Heart right ventricle (tissue), 16 donors: ENCODE measurements around the gene CFAP54. TPM values are rescaled to one million over a fixed set of nuclear protein-coding genes. Genes with fewer than 3 reads are reported as not detected.
A peak's percentile ranks its signal among the peaks of the same experiment; 100 is the strongest.

Experiments used
- ATAC-seq, 8 donors: fragments of 200-7000 bp; cut with Tn5 transposase; one replicate each; pipeline ENCODE4 v1.9.1; 2020; ENCODE audit warnings: mild to moderate bottlenecking in 8 of 8, moderate library complexity in 8 of 8, moderate number of reproducible peaks in 1 of 8
- DNase-seq, 2 donors: peaks; one replicate each; pipeline ENCODE4 v3.0.0-alpha.2; 2020
- H3K27ac ChIP-seq, 10 donors: fragments of 200-600 bp; sonication (generic) in 2 of 10; one replicate each; pipeline versions ENCODE4 v1.5.0 to v1.8.0; 2020 to 2022; ENCODE audit warnings: mild to moderate bottlenecking in 3 of 10
- H3K27me3 ChIP-seq, 7 donors: fragments of 200-600 bp; one replicate each; pipeline ENCODE4 v1.8.0; 2021 to 2022; ENCODE audit warnings: mild to moderate bottlenecking in 2 of 7
- H3K36me3 ChIP-seq, 9 donors: fragments of 200-600 bp; sonication (generic) in 1 of 9; one replicate each; pipeline versions ENCODE4 v1.5.0 to v1.8.0; 2020 to 2022; ENCODE audit warnings: mild to moderate bottlenecking in 2 of 9
- H3K4me1 ChIP-seq, 9 donors: fragments of 200-600 bp; sonication (generic) in 1 of 9; one replicate each; pipeline versions ENCODE4 v1.5.0 to v1.8.0; 2020 to 2022; ENCODE audit warnings: mild to moderate bottlenecking in 4 of 9
- H3K4me3 ChIP-seq, 10 donors: fragments of 200-600 bp; sonication (generic) in 2 of 10; one replicate each; pipeline versions ENCODE4 v1.5.0 to v1.8.0; 2020 to 2022; ENCODE audit warnings: mild to moderate bottlenecking in 7 of 10, moderate library complexity in 2 of 10
- H3K9me3 ChIP-seq, 11 donors: fragments of 200-600 bp in 10 of 11; sonication (generic) in 2 of 11; one replicate each; pipeline versions ENCODE4 v1.5.0 to v1.8.0; 2013 to 2022; ENCODE audit warnings: mild to moderate bottlenecking in 2 of 11, control low read depth in 1 of 11, moderate library complexity in 1 of 11
- CTCF ChIP-seq, 9 donors: fragments of 200-600 bp; sonication (generic) in 2 of 9; IDR thresholded peaks; one replicate each; pipeline versions ENCODE4 v1.5.0 to v1.8.0; 2021 to 2022; ENCODE audit warnings: antibody characterized with exemption in 9 of 9, mild to moderate bottlenecking in 5 of 9, moderate library complexity in 1 of 9
- WGBS, 2 donors: extraction: QIAGEN DNeasy Blood & Tissue Kit; methylation state at CpG; one replicate each; pipeline ENCODE4 v1.1.7; 2013; ENCODE audit warnings: inconsistent platforms in 1 of 2; 5-methylcytosine and 5-hydroxymethylcytosine counted together
- intact Hi-C, 10 donors: fragments of 100-400 bp; cut with DNase I; formaldehyde crosslinking; loops; one replicate each; pipeline versions ENCODE4 v1.11.1 to v1.14.2; 2022
- polyA plus RNA-seq, 2 donors: library from polyadenylated mRNA; stranded (reverse); fragments of 200-250 nt; gene quantifications; one replicate each; pipeline ENCODE4 v1.2.3, GENCODE V29; 2013
- total RNA-seq, 10 donors: library from RNA; stranded (reverse); fragmentation: NEBNext Ultra II Directional in 3 of 10; extraction: Animal tissue kit (Norgen Biotek cat#: 25700) in 3 of 10; gene quantifications; one replicate each; pipeline versions ENCODE4 v1.2.1 to v1.2.4, GENCODE V29; 2021 to 2023
- donor health status: Arrhythmogenic right ventricular cardiomyopathy.
- donor health status: ischemic (EF 13 %, LVEDD 7.1; RV severe dilation, severe dysfunction).
- donor health status: healthy with polysubstance abuse.
- donor health status: DM: no; HTN: yes; CAD: no.
- donor health status: DM: no; HTN: no; CAD: no.
- donor health status: ischemic (EF 25% LVEDD 6.9; RV normal size, moderate dysfunction).
- donor health status: ischemic (EF 25% LVEDD 5.7; RV mildly dilated, moderate dysfunction).
- donor health status: healthy.
- donor health status: DM: yes; HTN: yes; CAD: no.
- donor health status: Ischemic cardiomyopathy.
- donor health status: ischemic (EF 35%, LVEDD 5.7; RV mildly dilated, moderate dysfunction).
- donor health status: nonischemic (EF 11% LVEDD 7.7; RV severe dilation, severe dysfunction).
- donor health status: DM: yes; HTN: yes; CAD: no.
- donor health status: PGD.
- donor health status: ischemic (EF 29% LVEDD 5.4; RV normal size, mild dysfunction).
- donor health status: nonischemic (EF 23%, LVEDD 6.1; RV moderate dilation, normal function).

The CFAP54 gene
- total and polyA plus RNA-seq, 12 donors = 0.07 to 0.35 (median 0.21) TPM; not detected in 2

GRCh38 chr12:96549341-96549740 lies 60.0 kb downstream of the CFAP54 start:
- intact Hi-C loops = no loop called here
- Histone ChIP-seq H3K4me3 (no peak overlapping the region), H3K27me3 (peaks cover 0 to 3% (median 0%) of the 10 kb centered on the region in 7 donors), H3K27ac (no peak overlapping the region), H3K36me3 (no peaks in the 10 kb centered on the region), H3K4me1 (no peaks in the 10 kb centered on the region), H3K9me3 (no peaks in the 10 kb centered on the region)
- DNase-seq (no peak), ATAC-seq (no peak)
- 75 to 78% methylated on average over 2 of the region's 2 CpGs for WGBS, 2 donors
- no peak for TF ChIP-seq CTCF (IDR thresholded peaks at IDR 0.05)

DNA sequence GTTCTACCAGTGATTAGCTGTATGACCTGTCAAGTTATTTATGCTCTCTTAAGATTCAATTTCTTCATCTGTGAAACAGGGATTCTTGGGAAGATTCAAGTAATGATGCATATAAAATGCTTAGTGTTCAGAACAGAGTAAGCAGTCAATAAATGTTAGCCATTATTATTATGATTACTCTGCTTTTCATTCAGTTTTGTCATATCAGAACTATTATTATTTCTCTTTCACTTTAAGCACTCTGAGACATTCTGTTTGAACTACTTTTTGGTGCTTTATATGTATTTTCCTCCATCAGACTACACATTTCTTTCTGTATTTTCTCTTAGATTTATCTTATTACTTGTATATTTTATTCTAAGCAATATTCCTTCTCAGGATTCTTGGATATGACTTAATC lies 81.2 kb downstream of the CFAP54 start:
- ATAC-seq (no peak), DNase-seq (no peak)
- no peaks in the 10 kb centered on the region for H3K4me1 ChIP-seq
- no peak overlapping the region for H3K27ac ChIP-seq
- TF ChIP-seq CTCF (IDR thresholded peaks at IDR 0.05) = no peak
- H3K36me3 ChIP-seq = no peaks in the 10 kb centered on the region
- no peak overlapping the region for H3K4me3 ChIP-seq
- peaks cover 0 to 8% (median 0%) of the 10 kb centered on the region in 7 donors for H3K27me3 ChIP-seq
- no peaks in the 10 kb centered on the region for H3K9me3 ChIP-seq
- intact Hi-C loops = loop anchor here in 5 of 10 donors (10.0 kb wide), 3 partner anchors 414 to 1824 kb away; no protein-coding TSS in a partner anchor

DNA sequence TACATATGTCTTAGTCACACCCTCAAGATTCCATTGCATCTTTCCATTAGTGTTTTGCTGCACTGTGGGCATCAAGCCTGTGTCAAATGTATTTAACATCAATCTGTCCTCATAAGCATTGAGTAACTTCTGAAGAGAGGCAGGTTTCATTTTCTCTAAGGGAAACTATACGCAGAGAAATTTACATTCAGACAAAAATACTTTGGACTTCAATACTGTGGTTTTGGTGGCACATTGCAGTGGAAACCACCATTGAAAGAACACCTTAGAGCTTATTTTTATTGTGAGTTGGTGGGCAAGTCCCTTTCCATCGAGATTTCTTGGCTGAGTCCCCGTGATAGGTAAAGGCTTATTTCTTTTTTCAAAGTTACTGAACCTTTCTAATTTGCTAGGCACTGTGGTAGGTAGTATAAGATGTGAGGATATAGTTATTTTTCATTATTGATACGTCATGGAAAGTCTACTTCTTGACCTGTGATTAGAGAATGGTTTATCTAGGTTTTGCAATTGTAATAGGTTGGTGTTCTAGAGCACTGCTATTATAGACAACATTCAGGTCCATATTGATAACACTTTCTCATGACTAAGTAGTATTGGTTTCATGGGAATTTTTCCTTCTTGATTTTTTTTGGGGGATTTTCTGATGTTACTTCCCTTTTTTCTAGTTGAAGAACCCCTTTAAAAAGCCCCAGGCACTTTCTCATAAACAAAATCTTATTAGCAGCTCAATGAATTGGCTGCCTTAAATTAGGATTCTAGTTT lies 81.9 kb downstream of the CFAP54 start:
- WGBS, 2 donors = 82 to 85% methylated on average over 4 of the region's 4 CpGs
- no peak for TF ChIP-seq CTCF (IDR thresholded peaks at IDR 0.05)
- Histone ChIP-seq H3K4me3 (no peak overlapping the region), H3K27me3 (peaks cover 0 to 8% (median 0%) of the 10 kb centered on the region in 7 donors), H3K27ac (no peak overlapping the region), H3K4me1 (no peaks in the 10 kb centered on the region), H3K9me3 (no peaks in the 10 kb centered on the region), H3K36me3 (no peaks in the 10 kb centered on the region)
- intact Hi-C loops = loop anchor here in 5 of 10 donors (10.0 kb wide), 3 partner anchors 414 to 1824 kb away; no protein-coding TSS in a partner anchor
- ATAC-seq = no peak
- DNase-seq = no peak

- WGBS, 2 donors = 1 to 2% methylated on average over 3 of the region's 3 CpGs
- ATAC-seq (peak in 1 of 8 donors; percentile 58), DNase-seq (peak in 1 of 2 donors; percentile 6)
- Histone ChIP-seq H3K4me1 (peaks cover 0 to 6% (median 0%) of the 10 kb centered on the region in 9 donors), H3K9me3 (no peaks in the 10 kb centered on the region), H3K27ac (no peak overlapping the region), H3K4me3 (no peak overlapping the region), H3K27me3 (peaks cover 0 to 4% (median 0%) of the 10 kb centered on the region in 7 donors), H3K36me3 (no peaks in the 10 kb centered on the region)
- peak; percentile 21 to 76 (median 65) for TF ChIP-seq CTCF (IDR thresholded peaks at IDR 0.05)
- intact Hi-C loops = loop anchor here (1.0 to 10.0 kb wide), 10 partner anchors 404 to 1819 kb away; no protein-coding TSS in a partner anchor
These were observed 89.2 kb downstream of the CFAP54 start for GRCh38 chr12:96578526-96579125.
